K562 (cell line): ENCODE data around the gene ACBD3. TPM values are rescaled to one million over a fixed set of nuclear protein-coding genes. Genes with fewer than 3 reads are reported as not detected.
A peak's percentile ranks its signal among the peaks of the same experiment; 100 is the strongest.

ENCODE experiments used
- ATF4 ChIP-seq: fragments of 450-650 bp; formaldehyde crosslinking; IDR thresholded peaks from 2 replicates; pipeline ENCODE4 v1.4.0; 2022; ENCODE audit warnings: mild to moderate bottlenecking, moderate library complexity
- BMI1 ChIP-seq: fragments of 150-350 bp; IDR thresholded peaks from 2 replicates; pipeline ENCODE4 v1.6.1; 2014; ENCODE audit warnings: low read length
- CHD7 ChIP-seq: fragments of 200-600 bp; sonication (generic); IDR thresholded peaks from one replicate; pipeline ENCODE4 v1.6.1; 2012; ENCODE audit warnings: mild to moderate bottlenecking, low read depth, low read length, inconsistent platforms
- CTBP1 ChIP-seq: fragments of 450-650 bp; IDR thresholded peaks from 2 replicates; pipeline ENCODE4 v1.6.1; 2016; ENCODE audit warnings: borderline replicate concordance
- CXXC5 ChIP-seq: fragments of 250-450 bp; sonication (Bioruptor Pico); IDR thresholded peaks from 2 replicates; pipeline ENCODE4 v1.8.0; 2022; ENCODE audit warnings: inconsistent platforms, mild to moderate bottlenecking, moderate library complexity
- E2F3 ChIP-seq: fragments of 250-450 bp; sonication (Bioruptor Pico); IDR thresholded peaks from 2 replicates; pipeline ENCODE4 v1.4.0; 2020; ENCODE audit warnings: mild to moderate bottlenecking
- FOSL1 ChIP-seq: fragments of 200-800 bp; sonication (Bioruptor generic); conservative IDR thresholded peaks from 2 replicates; pipeline ENCODE4 v1.6.1; 2016; ENCODE audit warnings: missing genetic modification characterization, missing compliant biosample characterization
- GABPB1 ChIP-seq: sonication (generic); formaldehyde crosslinking; IDR thresholded peaks from 2 replicates; pipeline ENCODE4 v1.8.0; 2022; ENCODE audit warnings: mild to moderate bottlenecking, missing genetic modification reagents
- HDAC3 ChIP-seq: fragments of 450-650 bp; IDR thresholded peaks from 2 replicates; pipeline ENCODE4 v1.6.1; 2018; ENCODE audit warnings: borderline replicate concordance, mild to moderate bottlenecking, moderate library complexity; ENCODE audit not compliant: partially characterized antibody
- MCM2 ChIP-seq: fragments of 450-650 bp; IDR thresholded peaks from 2 replicates; pipeline ENCODE4 v1.6.1; 2017; ENCODE audit warnings: low read depth, mild to moderate bottlenecking
- RUNX1 ChIP-seq: sonication (generic); IDR thresholded peaks from 2 replicates; pipeline ENCODE4 v1.6.1; 2016; ENCODE audit warnings: antibody characterized with exemption, low read depth
- SIN3A ChIP-seq, 2 experiments: fragments of 150-350 bp in 1 of 2; IDR thresholded peaks; 2 replicates each; pipeline ENCODE4 v1.6.1; 2011 to 2016; ENCODE audit warnings: borderline replicate concordance in 2 of 2, low read depth in 2 of 2, low read length in 2 of 2, mild to moderate bottlenecking in 2 of 2, moderate library complexity in 2 of 2; ENCODE audit not compliant: control insufficient read depth in 1 of 2
- SMARCB1 ChIP-seq: IDR thresholded peaks from 2 replicates; pipeline ENCODE4 v1.6.1; 2011; ENCODE audit warnings: improper control_type of control experiment, low read depth; ENCODE audit not compliant: insufficient read length
- TCF3 ChIP-seq: sonication (generic); formaldehyde crosslinking; IDR thresholded peaks from 2 replicates; pipeline ENCODE4 v1.4.0; 2020; ENCODE audit warnings: mild to moderate bottlenecking, missing genetic modification reagents
- ZNF431 ChIP-seq: sonication (generic); formaldehyde crosslinking; IDR thresholded peaks from 2 replicates; pipeline ENCODE4 v1.8.0; 2022; ENCODE audit warnings: mild to moderate bottlenecking, missing genetic modification reagents
- ZNF778 ChIP-seq: fragments of 450-650 bp; formaldehyde crosslinking; IDR thresholded peaks from 2 replicates; pipeline ENCODE4 v1.4.0; 2020; ENCODE audit warnings: mild to moderate bottlenecking, moderate library complexity
- polyA plus RNA-seq, 8 experiments: library from polyadenylated mRNA; depleted of rRNA in 4 of 8; stranded (reverse) in 5 of 8; unstranded in 3 of 8; fragments of >200 nt; fragmentation: Nextera tagmentation in 2 of 8; fragmentation: Illumina TruSeq in 1 of 8; extraction: Ambion mirVana in 2 of 8; extraction: Trizol in 1 of 8; gene quantifications; 2 replicates each; pipeline versions ENCODE4 v1.2.1 to v1.2.3, GENCODE V29; 2011 to 2014; ENCODE audit warnings: inconsistent platforms in 1 of 8, missing spikeins in 1 of 8
- total RNA-seq, 7 experiments: library from RNA; depleted of rRNA in 6 of 7; stranded (reverse); fragments of >200 nt in 6 of 7; fragmentation: Illumina TruSeq in 2 of 7; extraction: Trizol in 2 of 7; gene quantifications; 2 replicates each; pipeline versions ENCODE4 v1.2.1 to v1.2.3, GENCODE V29; 2011 to 2021; ENCODE audit warnings: low replicate concordance in 1 of 7

The ACBD3 gene
- total and polyA plus RNA-seq, 9 of the 15 experiments (the other 6 are each of a cell fraction or from before 2014, with no cell fraction given): 11.1 to 36.7 (median 26.9) TPM

- TF ChIP-seq ATF4 (CRISPR knock-in tag) (no peak), BMI1 (no peak), CTBP1 (peak; percentile 34; the same call in 1 of the 2 replicates), MCM2 (no peak), GABPB1 (CRISPR knock-in tag) (peak; percentile 42; the same call in 1 of the 2 replicates), CHD7 (no peak), TCF3 (peak; percentile 20; the same call in 1 of the 2 replicates), FOSL1 (tag) (no peak), ZNF778 (no peak), SIN3A (IDR thresholded peaks at IDR 0.05; ENCODE audit: borderline replicate concordance in 2 of 2, control insufficient read depth in 1 of 2, low read depth in 2 of 2, low read length in 2 of 2) (peak in 1 of 2 experiments; percentile 48; a peak in 1 of 4 replicates), RUNX1 (no peak), SMARCB1 (no peak), HDAC3 (no peak), E2F3 (CRISPR knock-in tag) (0 out of 2 replicates have a peak, but pooled peaks have one; percentile 51), ZNF431 (CRISPR knock-in tag) (peak; percentile 57; the same call in 1 of the 2 replicates), CXXC5 (no peak; the same call in 1 of the 2 replicates)
Observed at GRCh38 chr1:226110249-226111097, 76.1 kb downstream of the ACBD3 start (continued).
